HUES48 (cell line): ENCODE measurements around the gene PSMD4.
A peak's percentile ranks its signal among the peaks of the same experiment; 100 is the strongest.
"Not testable (repeated sequence)": the region's sequence is repeated elsewhere in the genome, so short reads cannot be mapped to it uniquely, and the experiment has no call there.

ENCODE experiments used
- H3K27ac ChIP-seq: one replicate; pipeline ENCODE4 v1.7.0; 2013; ENCODE audit warnings: low read depth, low read length, inconsistent platforms
- H3K27me3 ChIP-seq: 2 replicates; pipeline ENCODE4 v1.6.1; 2013; ENCODE audit warnings: mild to moderate bottlenecking, low read length; ENCODE audit not compliant: control insufficient read depth, insufficient read depth
- H3K36me3 ChIP-seq: 2 replicates; pipeline ENCODE4 v1.6.1; 2013; ENCODE audit warnings: low read length; ENCODE audit not compliant: control insufficient read depth, insufficient read depth
- H3K4me1 ChIP-seq: 2 replicates; pipeline ENCODE4 v1.6.1; 2013; ENCODE audit warnings: mild to moderate bottlenecking, low read length; ENCODE audit not compliant: control insufficient read depth, insufficient read depth
- H3K4me3 ChIP-seq: 2 replicates; pipeline ENCODE4 v1.5.1; 2013; ENCODE audit warnings: mild to moderate bottlenecking, low read depth, low read length
- H3K9ac ChIP-seq: 2 replicates; pipeline ENCODE4 v1.6.1; 2013; ENCODE audit warnings: mild to moderate bottlenecking, low read depth, low read length, moderate library complexity
- H3K9me3 ChIP-seq: 2 replicates; pipeline ENCODE4 v1.6.1; 2013; ENCODE audit warnings: low read length; ENCODE audit not compliant: control insufficient read depth, insufficient read depth

The PSMD4 gene

GRCh38 chr1:151273924-151274466 lies 19.5 kb downstream of the PSMD4 start:
- Histone ChIP-seq H3K9ac (no peak overlapping the region), H3K36me3 (peaks cover 11% of the 10 kb centered on the region), H3K9me3 (no peaks in the 10 kb centered on the region), H3K27ac (no peak overlapping the region), H3K4me1 (no peaks in the 10 kb centered on the region), H3K27me3 (no peaks in the 10 kb centered on the region), H3K4me3 (no peak overlapping the region)

- not testable (repeated sequence) for H3K27me3 ChIP-seq, H3K4me3 ChIP-seq, H3K9me3 ChIP-seq, H3K4me1 ChIP-seq, H3K27ac ChIP-seq, H3K36me3 ChIP-seq, H3K9ac ChIP-seq
These were observed 20.8 kb downstream of the PSMD4 start for GRCh38 chr1:151275341-151275740.

- Histone ChIP-seq H3K9ac (no peak overlapping the region), H3K4me3 (no peak overlapping the region), H3K4me1 (no peaks in the 10 kb centered on the region), H3K9me3 (no peaks in the 10 kb centered on the region), H3K27me3 (no peaks in the 10 kb centered on the region), H3K36me3 (no peaks in the 10 kb centered on the region), H3K27ac (no peak overlapping the region)
These were observed 22.7 kb downstream of the PSMD4 start for GRCh38 chr1:151277249-151277648.

- peak overlapping the region; percentile 100 for H3K27ac ChIP-seq
- H3K4me1 ChIP-seq, result peaks cover 9% of the 10 kb centered on the region; the same call in 1 of the 2 replicates
- peak overlapping the region; percentile 90 for H3K4me3 ChIP-seq
- H3K9me3 ChIP-seq, result no peaks in the 10 kb centered on the region
- H3K36me3 ChIP-seq, result peaks cover 16% of the 10 kb centered on the region
- peak overlapping the region; percentile 98 for H3K9ac ChIP-seq
- H3K27me3 ChIP-seq, result no peaks in the 10 kb centered on the region
These were observed 26.9 kb downstream of the PSMD4 start for GRCh38 chr1:151281225-151281968.

- Histone ChIP-seq H3K27me3 (no peaks in the 10 kb centered on the region), H3K27ac (peak within 1 kb of the TSS; percentile 100), H3K9me3 (no peaks in the 10 kb centered on the region), H3K4me3 (peak within 1 kb of the TSS; percentile 90), H3K4me1 (peaks cover 9% of the 10 kb centered on the region; the same call in 1 of the 2 replicates), H3K9ac (peak within 1 kb of the TSS; percentile 98), H3K36me3 (peaks cover 25% of the 10 kb centered on the region)
These were observed 27.7 kb downstream of the PSMD4 start, which contains the start of gene ZNF687 for GRCh38 chr1:151281969-151282882. Gene ZNF687, plus strand, starts transcription at chr1:151282299. Its CDS starts 3,993 bp downstream, at chr1:151286292.

GRCh38 chr1:151282883-151283725 lies 28.6 kb downstream of the PSMD4 start:
- H3K9ac ChIP-seq, result peak overlapping the region; percentile 83
- H3K9me3 ChIP-seq, result no peaks in the 10 kb centered on the region
- peaks cover 33% of the 10 kb centered on the region for H3K36me3 ChIP-seq
- peak overlapping the region; percentile 90 for H3K4me3 ChIP-seq
- H3K4me1 ChIP-seq, result peaks cover 9% of the 10 kb centered on the region; the same call in 1 of the 2 replicates
- peak overlapping the region; percentile 100 for H3K27ac ChIP-seq
- no peaks in the 10 kb centered on the region for H3K27me3 ChIP-seq

DNA sequence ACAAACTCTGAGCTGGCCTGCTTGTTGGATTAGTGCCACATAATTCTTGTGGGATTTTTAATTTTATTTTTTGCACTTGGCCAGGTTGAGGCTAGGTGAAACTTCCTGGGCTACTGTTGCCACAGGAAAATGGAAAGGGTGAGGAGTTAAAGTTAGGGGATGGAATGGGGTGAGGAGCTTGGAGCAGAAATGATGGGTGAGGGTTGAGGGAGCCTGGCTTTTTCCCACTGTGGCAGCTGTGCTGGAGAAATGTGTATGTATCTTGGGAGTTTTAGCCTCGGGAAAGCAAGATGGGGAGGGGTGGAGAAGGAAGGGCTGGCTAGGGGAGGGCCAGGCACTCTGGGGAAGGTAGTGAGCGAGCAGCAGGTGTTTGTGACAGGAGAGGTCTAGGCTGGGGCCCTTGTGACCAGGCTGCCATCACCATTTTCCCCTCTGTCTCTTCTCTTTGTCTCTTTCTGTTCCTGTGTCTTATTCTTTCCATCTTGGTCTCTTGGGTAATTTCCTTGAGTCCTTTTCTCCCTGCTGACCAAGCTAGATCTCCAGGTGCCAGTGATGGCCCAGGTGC lies 29.6 kb downstream of the PSMD4 start:
- H3K9ac ChIP-seq, result no peak overlapping the region

GRCh38 chr1:151286619-151287340 lies 32.2 kb downstream of the PSMD4 start:
- H3K36me3 ChIP-seq, result peaks cover 66% of the 10 kb centered on the region
- peaks cover 11% of the 10 kb centered on the region; the same call in 1 of the 2 replicates for H3K4me1 ChIP-seq
- H3K27ac ChIP-seq, result no peak overlapping the region
- no peak overlapping the region for H3K9ac ChIP-seq
- H3K27me3 ChIP-seq, result no peaks in the 10 kb centered on the region
- H3K9me3 ChIP-seq, result no peaks in the 10 kb centered on the region
- no peak overlapping the region for H3K4me3 ChIP-seq

More for the DNA sequence above, 29.6 kb downstream of the PSMD4 start:
- H3K36me3 ChIP-seq, result peaks cover 43% of the 10 kb centered on the region
- H3K4me3 ChIP-seq, result peak overlapping the region; percentile 90; the same call in 1 of the 2 replicates
- H3K27me3 ChIP-seq, result no peaks in the 10 kb centered on the region
- no peak overlapping the region for H3K27ac ChIP-seq
- H3K4me1 ChIP-seq, result peaks cover 9% of the 10 kb centered on the region; the same call in 1 of the 2 replicates
- H3K9me3 ChIP-seq, result no peaks in the 10 kb centered on the region

GRCh38 chr1:151287341-151287699 lies 32.8 kb downstream of the PSMD4 start:
- Histone ChIP-seq H3K27me3 (no peaks in the 10 kb centered on the region), H3K9ac (no peak overlapping the region), H3K27ac (no peak overlapping the region), H3K36me3 (peaks cover 72% of the 10 kb centered on the region), H3K4me3 (no peak overlapping the region), H3K4me1 (peaks cover 11% of the 10 kb centered on the region; the same call in 1 of the 2 replicates), H3K9me3 (no peaks in the 10 kb centered on the region)
